HG02970 (cell line): ENCODE results near the gene NR4A1.

Source experiments
- ATAC-seq: cut with Tn5 transposase; IDR thresholded peaks from one replicate; pipeline ENCODE4 v1.9.1; 2021; ENCODE audit warnings: mild to moderate bottlenecking, moderate library complexity, moderate number of reproducible peaks; ENCODE audit not compliant: unreplicated experiment, low FRiP score

Gene NR4A1

DNA sequence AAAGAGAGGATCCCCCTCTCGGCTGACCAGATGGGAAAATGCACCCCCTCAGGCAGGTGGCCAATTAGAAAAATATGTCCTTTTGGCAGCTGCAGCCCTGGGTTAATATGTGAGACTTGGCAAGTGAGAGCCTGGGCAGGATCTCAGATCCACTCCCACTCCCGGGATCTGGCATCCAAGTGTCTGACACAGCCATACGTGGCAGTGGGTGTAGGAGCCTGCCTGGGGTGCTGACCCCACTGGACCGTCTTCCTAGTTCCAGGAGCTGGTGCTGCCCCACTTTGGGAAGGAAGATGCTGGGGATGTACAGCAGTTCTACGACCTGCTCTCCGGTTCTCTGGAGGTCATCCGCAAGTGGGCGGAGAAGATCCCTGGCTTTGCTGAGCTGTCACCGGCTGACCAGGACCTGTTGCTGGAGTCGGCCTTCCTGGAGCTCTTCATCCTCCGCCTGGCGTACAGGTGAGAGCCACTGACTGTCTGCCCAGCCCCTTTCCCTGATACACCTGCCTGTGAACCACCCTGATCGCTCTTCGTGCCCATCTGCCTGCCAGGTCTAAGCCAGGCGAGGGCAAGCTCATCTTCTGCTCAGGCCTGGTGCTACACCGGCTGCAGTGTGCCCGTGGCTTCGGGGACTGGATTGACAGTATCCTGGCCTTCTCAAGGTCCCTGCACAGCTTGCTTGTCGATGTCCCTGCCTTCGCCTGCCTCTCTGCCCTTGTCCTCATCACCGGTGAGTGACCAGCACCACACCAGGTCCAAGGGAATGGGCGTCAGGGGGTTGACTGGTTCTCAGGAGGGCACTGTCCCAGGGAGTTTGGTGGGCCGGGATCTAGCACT, 5.8 kb downstream of the NR4A1 start:
- no peak for ATAC-seq

DNA sequence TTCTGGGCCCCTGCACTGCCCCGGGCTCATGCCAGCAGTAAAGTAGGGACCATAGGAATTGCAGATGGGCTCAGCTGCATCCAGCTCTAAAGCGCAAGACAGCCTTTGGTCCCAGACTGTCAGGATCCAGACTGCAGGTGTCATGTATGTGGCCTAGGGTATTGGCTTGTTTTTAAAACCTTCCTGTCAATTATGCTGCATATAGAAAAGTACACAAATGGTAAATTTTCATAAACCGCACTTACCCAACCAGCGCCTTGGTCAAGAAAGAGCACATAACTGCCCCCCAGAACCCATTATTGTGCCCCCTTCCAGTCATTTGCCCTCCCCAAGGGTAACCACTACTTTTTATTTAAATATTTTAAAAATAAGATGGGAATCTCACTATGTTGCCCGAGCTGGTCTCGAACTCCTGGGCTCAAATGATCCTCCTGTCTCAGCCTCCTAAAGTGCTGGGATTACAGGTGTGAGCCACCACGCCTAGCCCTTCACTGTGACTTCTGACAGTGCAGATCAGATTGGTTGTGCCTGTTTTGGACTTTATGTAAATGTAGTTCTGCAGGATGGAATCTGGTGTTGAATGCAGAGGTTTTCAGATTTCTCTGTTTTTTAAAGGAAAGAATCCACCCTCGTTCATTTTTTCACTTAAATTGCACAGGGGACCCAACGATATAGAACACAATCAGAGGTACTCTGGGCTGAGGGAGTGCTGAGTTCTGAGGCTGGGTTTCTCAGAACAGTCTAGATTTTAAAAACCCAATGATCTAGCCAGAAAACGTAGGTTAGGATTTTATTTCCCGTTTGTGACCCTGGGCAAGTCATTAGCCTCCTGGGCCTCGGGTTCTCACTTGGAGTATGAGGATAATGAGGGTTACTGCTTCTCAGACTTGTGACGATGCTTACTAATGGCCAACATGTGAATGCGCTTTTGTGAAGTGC, 6.7 kb downstream of the NR4A1 start:
- no peak for ATAC-seq

DNA sequence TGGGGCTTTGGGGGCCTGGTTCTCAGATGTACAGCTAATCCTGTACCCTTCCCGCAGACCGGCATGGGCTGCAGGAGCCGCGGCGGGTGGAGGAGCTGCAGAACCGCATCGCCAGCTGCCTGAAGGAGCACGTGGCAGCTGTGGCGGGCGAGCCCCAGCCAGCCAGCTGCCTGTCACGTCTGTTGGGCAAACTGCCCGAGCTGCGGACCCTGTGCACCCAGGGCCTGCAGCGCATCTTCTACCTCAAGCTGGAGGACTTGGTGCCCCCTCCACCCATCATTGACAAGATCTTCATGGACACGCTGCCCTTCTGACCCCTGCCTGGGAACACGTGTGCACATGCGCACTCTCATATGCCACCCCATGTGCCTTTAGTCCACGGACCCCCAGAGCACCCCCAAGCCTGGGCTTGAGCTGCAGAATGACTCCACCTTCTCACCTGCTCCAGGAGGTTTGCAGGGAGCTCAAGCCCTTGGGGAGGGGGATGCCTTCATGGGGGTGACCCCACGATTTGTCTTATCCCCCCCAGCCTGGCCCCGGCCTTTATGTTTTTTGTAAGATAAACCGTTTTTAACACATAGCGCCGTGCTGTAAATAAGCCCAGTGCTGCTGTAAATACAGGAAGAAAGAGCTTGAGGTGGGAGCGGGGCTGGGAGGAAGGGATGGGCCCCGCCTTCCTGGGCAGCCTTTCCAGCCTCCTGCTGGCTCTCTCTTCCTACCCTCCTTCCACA, 7.6 kb downstream of the NR4A1 start:
- ATAC-seq = no peak

DNA sequence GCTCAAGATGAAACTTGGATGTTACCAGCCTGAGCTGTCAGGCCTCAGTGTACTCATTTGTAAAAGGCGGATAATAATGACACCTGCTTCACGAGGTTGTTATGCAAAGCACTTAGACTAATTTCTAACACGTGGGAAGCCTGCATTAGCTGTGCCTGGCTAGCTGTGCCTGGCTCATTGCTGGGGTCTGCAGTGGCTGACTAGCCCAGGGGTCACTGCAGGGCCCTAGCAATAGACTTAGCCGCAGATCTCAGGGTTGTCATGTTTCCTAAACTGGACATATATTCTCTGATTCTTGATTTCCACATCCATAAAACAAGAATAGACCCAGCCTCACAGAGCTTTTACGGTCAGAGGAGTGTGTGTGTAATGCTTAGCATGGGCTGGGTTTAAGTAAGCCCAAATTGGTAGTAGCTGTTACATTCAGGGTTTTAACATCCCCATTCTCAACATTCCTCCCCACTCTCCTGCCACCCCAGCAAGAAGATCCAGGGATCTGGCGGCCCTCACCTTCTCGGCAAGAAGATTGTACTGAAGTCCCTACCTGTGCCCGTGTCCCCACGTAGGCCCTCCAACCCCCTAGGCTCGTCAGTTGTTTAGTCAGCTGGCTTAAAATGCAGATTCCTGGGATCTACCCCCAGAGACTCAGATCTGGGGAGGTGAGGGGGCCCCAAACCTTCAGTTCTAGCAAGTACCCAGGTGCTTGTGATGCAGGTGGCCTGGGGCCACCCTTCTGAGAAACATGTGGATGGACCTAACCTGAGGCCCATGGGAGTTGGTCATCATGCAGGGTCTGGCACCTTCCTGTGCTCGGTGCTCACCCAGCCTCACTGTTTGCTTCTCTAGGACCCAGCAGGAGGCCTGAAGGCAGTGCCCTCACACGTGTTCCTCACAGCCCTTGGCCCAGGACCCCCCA, 8.6 kb downstream of the NR4A1 start:
- ATAC-seq = no peak

DNA sequence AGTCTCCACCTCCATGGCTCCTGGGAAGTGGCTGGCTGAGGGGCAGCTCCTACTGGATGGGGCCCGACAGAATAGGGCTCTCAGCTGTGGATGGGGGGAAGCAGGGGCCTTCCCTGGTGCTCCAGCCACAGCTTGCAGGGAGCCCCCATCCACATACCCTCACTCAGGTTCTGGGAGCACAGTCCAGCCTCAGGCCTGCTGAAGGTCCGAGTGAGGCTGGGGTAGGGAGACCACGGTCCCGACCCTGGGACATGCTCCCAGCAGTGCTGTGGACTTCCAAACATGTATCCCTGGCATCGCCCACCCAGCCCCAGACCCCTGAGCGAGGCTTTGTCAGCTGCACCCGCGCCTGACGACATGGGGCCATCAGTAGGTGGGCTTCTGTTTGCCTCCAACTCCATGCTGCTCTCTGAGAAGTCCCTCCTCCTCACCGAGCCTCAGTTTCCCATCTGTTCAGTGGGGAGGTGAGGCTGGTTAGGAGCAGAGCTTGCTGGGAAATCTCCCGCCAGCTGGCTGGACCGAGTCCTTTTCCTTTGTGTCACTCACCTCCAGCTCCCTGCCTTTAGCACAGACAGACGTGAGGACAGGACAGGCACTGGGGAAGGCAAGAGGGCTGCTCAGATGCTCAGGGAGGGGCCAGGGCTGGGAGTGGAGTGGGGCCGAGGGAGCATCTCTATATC, 9.4 kb downstream of the NR4A1 start:
- no peak for ATAC-seq

DNA sequence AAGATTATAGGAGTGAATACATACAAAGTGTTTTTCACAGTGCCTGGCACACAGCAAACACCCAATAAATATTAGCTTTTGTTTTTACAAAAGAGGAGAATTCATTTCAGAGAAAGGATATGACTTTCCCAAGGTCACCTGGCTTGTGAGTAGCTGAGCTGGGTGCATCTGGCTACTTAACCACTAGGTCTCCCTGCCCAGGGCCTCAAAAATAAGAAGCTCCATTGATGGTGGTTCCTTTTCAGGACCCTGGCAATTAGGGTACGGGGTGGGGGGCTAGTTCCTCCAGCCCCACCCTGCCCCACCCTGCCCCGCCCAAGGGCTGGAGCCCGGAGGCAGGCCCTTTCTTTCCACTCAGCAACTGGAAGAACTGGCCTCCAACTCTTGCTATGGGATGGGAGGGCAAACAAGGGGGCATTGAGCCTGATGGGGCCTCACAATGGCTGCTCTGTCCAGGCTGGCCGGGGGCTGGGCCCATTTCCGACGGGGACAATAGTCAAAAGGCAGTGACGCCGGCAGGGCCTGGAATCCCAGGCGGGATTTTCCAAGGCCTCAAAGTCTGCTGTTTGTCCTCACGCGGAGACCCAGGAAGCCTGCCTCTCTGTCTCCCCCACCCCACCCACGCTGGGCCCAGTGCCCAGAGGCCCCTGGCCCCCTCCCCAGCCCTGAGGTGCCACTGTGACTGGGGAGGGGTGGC, 10.4 kb downstream of the NR4A1 start:
- no peak for ATAC-seq

DNA sequence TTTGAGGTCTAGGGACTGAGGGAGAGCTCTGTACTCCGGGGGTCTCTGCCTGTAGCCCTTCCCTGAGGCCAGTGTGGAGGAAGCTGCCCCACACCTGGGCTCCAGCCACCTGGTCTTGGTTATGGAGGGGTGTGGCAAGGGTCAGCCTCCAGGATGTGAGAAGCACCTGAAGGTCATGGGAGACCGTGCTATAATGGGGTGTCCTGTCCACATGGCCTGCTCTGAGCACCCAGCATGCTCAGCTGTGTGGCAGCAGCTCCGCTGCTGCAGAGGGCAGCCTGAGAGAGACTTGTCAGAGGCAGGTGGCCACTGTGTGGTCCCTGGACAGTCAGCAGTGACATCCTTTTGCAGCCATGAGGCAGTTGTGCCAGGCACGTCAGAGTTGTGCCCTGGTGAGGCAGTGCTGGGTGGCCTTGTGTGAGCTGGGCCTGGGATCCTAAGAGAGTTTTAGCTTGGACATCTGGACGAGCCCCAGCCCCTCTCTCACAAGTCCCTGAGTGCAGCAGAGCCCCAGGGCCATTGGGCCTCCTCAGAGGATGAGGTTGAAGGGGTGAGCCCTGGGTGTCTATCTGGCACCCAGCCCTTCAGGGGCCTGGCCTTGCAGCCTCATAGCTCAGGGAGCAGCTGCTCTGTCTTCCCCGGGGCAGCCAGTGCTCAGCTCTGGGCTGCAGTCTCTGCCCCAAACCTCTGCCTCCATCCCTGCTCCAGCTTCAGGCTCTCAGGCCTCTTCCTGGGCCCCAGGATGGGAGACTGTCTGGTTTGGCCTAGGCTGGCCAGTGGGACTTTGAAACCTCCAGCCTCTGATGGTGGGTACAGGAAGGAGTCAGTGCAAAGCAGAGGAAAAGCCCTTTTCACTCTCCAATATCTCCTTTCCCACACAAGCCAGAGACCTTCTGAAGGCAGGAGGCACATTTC, 11.2 kb downstream of the NR4A1 start:
- no peak for ATAC-seq

DNA sequence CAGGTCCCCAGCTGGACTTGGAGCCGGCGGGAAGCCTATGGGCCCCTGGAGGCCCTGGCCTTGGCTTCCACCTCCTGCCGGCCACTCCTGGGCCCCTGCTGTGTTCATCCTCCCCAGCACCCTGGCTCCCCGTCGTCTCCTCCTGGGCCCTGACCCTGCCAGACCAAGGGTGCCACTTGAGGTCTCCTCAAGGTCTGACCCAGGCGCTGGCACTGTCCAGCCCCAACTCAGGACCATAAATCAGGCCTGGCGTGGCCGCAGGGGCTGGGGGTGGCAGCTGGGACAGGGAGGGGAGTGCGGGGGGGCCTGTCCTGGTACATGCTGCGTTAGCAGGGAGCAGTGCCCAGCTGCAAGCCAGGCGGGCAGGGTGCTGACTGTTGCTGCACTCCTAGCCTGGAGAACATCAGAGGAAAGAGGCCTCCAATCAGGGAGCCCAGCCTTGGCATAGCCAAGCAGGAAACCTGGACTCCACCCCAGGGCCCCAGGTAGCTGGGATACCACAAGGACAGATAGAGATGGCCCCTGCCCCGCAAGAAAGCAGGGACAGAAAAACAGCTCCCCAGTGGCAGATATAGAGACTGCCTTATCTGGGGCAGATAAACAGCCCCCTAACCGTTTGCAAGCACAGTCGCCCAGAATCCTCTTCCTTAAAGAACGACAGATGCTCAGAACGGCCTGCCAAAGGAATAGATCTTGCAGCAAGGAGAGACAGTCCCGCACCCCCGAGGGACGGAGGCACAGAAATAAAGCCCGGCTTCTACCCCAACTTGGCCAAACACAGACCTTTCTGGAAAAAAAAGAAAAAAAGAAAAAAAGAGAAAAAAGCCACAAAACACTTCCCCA, 12.1 kb downstream of the NR4A1 start:
- no peak for ATAC-seq

DNA sequence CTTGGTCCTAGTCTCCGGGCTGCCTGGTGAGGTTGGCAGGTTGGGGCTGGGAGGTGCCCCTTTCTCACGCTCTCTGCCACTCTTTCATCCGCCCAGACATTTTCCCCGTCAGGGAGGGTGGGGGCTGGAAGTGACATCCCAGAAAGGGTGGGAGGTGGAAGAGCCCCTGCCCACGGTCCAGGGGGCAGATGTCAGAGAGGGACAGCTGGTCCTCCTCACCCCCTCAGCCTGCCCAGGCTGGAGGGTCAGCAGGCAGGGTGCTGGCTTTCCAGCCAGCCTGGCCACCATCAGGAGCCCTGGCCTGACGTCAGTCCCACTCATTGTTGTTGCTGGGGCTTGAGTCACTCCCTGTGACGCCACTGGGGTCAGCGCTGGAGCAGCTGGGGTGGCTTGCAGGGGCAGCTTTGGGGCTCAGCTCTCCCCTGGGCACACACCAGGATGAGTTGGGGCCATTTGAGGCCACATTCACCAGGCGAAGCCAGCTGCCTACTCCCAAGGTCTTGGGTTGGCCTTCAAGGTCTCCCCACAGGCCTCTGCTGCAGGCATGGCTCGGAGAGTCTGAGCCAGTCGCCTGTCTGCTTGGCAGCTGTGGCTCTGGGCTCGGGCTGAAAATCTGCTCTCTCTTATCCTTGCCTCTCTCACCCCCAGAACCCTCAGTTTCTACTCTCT, 12.9 kb downstream of the NR4A1 start:
- no peak for ATAC-seq

DNA sequence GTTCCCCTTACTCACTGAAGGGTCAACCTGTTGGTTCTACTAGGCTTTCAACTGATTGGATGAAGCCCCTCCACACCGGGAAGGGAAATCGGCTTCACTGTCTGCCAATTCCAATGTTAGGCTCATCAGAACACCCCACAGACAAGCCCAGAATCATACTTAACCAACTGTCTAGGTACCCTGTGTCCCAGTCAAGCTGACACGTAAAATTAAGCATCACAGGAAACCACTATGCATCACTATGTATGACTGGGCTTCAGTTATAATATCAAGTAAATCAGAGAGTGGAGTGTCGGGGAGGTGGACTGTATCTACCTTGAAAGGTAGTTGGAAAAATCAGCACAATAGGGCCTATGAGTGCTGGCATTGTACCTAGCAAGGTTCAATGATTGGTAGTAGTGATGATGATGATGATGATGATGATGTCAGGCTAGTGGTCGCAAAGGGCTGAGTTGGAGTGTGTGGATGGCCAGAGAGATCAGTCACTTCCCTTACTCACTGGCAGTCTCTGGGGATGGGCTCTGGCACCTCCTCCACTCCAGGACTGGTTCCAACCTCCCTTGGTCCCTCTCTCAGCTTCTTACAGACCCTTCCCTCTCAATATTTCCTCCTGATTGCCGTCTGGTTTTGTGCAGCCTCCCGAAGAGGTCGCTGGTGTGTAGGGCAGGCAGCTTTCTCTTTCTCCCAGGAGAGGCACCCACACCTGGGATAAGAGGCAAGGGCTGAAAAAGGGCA, 15.3 kb downstream of the NR4A1 start:
- no peak for ATAC-seq

DNA sequence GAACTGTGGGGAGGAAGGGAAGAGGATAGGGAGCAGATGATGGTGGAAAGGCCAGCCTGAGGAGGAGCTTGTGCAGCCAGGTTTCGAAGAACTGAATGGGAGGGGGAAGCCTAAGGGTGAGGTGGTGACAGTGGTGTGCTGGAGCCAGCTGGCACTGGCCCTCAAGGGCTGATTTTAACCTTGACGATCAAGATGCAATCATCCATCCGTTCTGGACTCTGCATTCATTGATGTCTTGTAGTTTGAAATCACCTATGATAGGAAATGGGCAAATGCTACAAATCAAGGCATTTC, 15.8 kb downstream of the NR4A1 start:
- no peak for ATAC-seq

DNA sequence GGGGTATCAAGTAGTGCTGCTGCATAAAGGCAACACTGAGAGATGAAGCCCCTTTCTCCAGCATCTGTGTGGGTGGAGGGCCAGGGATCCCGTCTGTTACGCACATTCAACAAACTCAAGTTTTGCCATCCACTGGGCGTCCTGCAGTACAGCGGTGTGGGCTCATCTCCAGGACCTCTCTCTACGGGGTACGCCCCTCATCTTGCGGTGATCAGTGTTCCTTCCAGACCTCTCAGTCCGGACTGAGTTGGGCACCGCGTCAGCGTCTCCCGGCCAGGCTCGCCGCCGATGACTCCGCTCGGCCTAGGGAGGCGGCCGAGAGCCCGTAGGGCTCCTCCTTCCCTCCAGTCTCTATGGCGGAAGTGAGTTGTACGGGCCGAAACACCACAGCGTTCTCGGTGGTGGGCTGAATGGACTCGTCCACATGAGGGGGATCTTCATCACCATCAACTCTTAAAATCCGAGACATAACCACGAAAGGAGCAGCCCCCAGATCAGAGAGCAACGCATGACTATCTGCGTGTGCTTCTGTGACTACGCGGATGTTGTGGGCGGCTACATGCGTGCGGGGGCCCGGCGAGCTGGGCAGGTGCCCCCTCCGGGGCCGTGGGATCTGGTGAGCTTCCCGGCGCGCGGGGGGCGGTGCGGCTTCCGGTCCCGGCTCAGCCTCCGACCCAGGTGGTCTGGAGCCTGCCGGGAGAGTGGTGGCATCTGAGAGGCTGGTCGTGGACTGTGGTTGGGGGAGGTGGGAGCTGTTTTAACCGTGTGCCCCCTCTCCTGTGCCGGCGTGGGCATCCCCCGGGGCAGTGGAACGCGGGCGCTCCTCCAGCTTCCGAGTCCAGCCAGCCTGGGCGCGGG, 18.3 kb downstream of the NR4A1 start, which contains the start of gene ATG101:
TSS of gene ATG101 (plus strand) at position 652 of the 858 bp plus-strand sequence. CDS start 3,673 bp downstream, outside the sequence.
- peak; percentile 95 for ATAC-seq

DNA sequence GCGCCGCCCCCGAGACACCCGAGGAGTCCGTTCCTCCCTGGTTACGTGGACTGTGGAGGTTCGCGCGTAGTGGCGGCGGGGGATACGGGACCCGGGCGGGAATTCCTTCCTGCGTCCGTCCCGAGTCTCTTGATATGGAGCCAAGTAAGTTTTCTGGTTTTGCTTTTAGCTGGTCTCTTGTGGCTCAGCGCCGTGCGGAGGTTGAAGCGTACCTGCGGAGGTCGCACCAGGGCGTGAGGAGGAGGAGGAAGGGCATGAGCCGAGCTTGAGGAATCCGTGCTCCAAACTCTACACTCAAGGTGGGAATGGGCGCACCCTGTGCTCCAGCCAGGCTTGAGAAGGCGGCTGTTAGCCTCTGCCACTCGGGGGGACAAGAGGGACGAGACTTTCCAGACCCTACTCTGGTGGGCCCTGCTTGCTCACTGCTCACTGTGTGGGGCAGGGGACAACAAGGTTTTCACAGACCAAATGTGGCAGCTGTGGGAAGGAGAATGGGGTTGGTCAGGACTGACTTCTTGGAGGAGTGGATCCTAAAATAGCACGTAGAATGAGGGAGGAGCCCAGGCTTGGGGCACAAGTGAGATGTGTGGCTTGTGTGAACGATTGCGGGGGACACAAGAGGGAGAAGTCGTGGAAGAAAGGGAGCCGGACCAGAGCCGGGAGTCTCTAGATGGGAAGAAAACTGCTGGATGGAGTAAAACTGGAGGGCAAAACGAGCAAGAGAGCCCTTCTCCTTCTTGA, 19.1 kb downstream of the NR4A1 start:
- ATAC-seq = peak; percentile 24
